ENCODE data around the gene PIGM. TPM values are rescaled to one million over a fixed set of nuclear protein-coding genes. Genes with fewer than 3 reads are reported as not detected.

PIGM gene
- total RNA-seq, 2 donors from 2014 or later, result 4.6 to 5.2 TPM

DNA sequence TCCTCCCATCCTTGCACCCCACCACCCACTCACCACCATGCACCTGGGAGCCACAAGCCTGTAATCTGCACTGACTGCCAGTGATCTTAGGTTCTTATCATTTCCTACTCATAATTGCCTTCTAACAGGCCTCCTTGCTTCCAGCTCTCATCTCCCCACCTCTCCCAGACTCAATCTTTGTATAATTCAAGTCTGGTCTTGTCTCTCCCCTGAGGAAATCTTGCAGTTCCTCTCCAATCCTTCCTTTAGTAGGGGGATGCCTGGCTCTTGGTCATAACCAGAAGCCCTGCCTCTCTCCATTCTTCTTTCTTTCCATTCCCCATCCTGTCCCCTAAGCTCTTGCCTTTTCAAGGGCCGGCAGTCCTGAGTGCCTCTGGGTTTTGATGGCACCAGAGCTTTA is 27.8 kb downstream of the PIGM start:
- Mint-ChIP-seq H3K9me3 (no peaks in the 10 kb centered on the region), H3K36me3 (ENCODE audit: low read depth) (no peaks in the 10 kb centered on the region), H3K4me3 (no peak overlapping the region), H3K4me1 (no peaks in the 10 kb centered on the region), H3K27me3 (ENCODE audit: insufficient read depth) (peaks cover 19% of the 10 kb centered on the region), H3K27ac (no peak overlapping the region)
- no peaks in the 10 kb centered on the region for H3K36me3 ChIP-seq (ENCODE audit: control insufficient read depth, insufficient read depth, low read length)
- no peak overlapping the region for H3K27ac ChIP-seq (ENCODE audit: low read depth, low read length)
- TF ChIP-seq, protein P1, sequence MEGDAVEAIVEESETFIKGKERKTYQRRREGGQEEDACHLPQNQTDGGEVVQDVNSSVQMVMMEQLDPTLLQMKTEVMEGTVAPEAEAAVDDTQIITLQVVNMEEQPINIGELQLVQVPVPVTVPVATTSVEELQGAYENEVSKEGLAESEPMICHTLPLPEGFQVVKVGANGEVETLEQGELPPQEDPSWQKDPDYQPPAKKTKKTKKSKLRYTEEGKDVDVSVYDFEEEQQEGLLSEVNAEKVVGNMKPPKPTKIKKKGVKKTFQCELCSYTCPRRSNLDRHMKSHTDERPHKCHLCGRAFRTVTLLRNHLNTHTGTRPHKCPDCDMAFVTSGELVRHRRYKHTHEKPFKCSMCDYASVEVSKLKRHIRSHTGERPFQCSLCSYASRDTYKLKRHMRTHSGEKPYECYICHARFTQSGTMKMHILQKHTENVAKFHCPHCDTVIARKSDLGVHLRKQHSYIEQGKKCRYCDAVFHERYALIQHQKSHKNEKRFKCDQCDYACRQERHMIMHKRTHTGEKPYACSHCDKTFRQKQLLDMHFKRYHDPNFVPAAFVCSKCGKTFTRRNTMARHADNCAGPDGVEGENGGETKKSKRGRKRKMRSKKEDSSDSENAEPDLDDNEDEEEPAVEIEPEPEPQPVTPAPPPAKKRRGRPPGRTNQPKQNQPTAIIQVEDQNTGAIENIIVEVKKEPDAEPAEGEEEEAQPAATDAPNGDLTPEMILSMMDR (conservative IDR thresholded peaks at IDR 0.05), result no peak
- H3K27me3 ChIP-seq (ENCODE audit: control insufficient read depth, insufficient read depth, low read length, poor library complexity, severe bottlenecking), result peaks cover 21% of the 10 kb centered on the region
- no peaks in the 10 kb centered on the region for H3K9me3 ChIP-seq (ENCODE audit: control insufficient read depth, low read length)
- DNase-seq, result no peak
- 88% methylated on average over 1 of the region's 1 CpG; no CpG with 5 or more reads in 1 of the 2 experiments for WGBS, 2 experiments (ENCODE audit: insufficient coverage in 1 of 2, insufficient read length in 1 of 2)
- no peaks in the 10 kb centered on the region for H3K4me1 ChIP-seq (ENCODE audit: control insufficient read depth, insufficient read depth, low read length)
- no peak overlapping the region for H3K4me3 ChIP-seq (ENCODE audit: low read length)
- H3K9ac ChIP-seq (ENCODE audit: extremely low read depth, low read length, poor library complexity, severe bottlenecking), result no peak overlapping the region

- TF ChIP-seq, protein P1 (conservative IDR thresholded peaks at IDR 0.05), result no peak
- H3K9me3 ChIP-seq (ENCODE audit: control insufficient read depth, low read length), result no peaks in the 10 kb centered on the region
- Mint-ChIP-seq H3K27ac (no peak overlapping the region), H3K27me3 (ENCODE audit: insufficient read depth) (peaks cover 13% of the 10 kb centered on the region), H3K4me3 (no peak overlapping the region), H3K9me3 (no peaks in the 10 kb centered on the region), H3K4me1 (no peaks in the 10 kb centered on the region), H3K36me3 (ENCODE audit: low read depth) (no peaks in the 10 kb centered on the region)
- H3K9ac ChIP-seq (ENCODE audit: extremely low read depth, low read length, poor library complexity, severe bottlenecking), result no peak overlapping the region
- no peak overlapping the region for H3K27ac ChIP-seq (ENCODE audit: low read depth, low read length)
- DNase-seq, result no peak
- no peaks in the 10 kb centered on the region for H3K4me1 ChIP-seq (ENCODE audit: control insufficient read depth, insufficient read depth, low read length)
- no peaks in the 10 kb centered on the region for H3K36me3 ChIP-seq (ENCODE audit: control insufficient read depth, insufficient read depth, low read length)
- H3K27me3 ChIP-seq (ENCODE audit: control insufficient read depth, insufficient read depth, low read length, poor library complexity, severe bottlenecking), result peaks cover 11% of the 10 kb centered on the region
- H3K4me3 ChIP-seq (ENCODE audit: low read length), result no peak overlapping the region
- WGBS, 2 experiments (ENCODE audit: insufficient coverage in 1 of 2, insufficient read length in 1 of 2), result 67 to 83% methylated on average over 1 to 2 of the region's 2 CpGs
Observed at GRCh38 chr1:160001440-160001839, 30.4 kb downstream of the PIGM start.

GRCh38 chr1:159999204-159999603 is 32.6 kb downstream of the PIGM start:
- Mint-ChIP-seq H3K27me3 (ENCODE audit: insufficient read depth) (peaks cover 15% of the 10 kb centered on the region), H3K36me3 (ENCODE audit: low read depth) (no peaks in the 10 kb centered on the region), H3K4me1 (no peaks in the 10 kb centered on the region), H3K4me3 (no peak overlapping the region), H3K9me3 (no peaks in the 10 kb centered on the region), H3K27ac (no peak overlapping the region)
- Histone ChIP-seq H3K27me3 (ENCODE audit: control insufficient read depth, insufficient read depth, low read length, poor library complexity, severe bottlenecking) (peaks cover 11% of the 10 kb centered on the region), H3K36me3 (ENCODE audit: control insufficient read depth, insufficient read depth, low read length) (no peaks in the 10 kb centered on the region), H3K27ac (ENCODE audit: low read depth, low read length) (no peak overlapping the region), H3K4me3 (ENCODE audit: low read length) (no peak overlapping the region), H3K9ac (ENCODE audit: extremely low read depth, low read length, poor library complexity, severe bottlenecking) (no peak overlapping the region), H3K9me3 (ENCODE audit: control insufficient read depth, low read length) (no peaks in the 10 kb centered on the region), H3K4me1 (ENCODE audit: control insufficient read depth, insufficient read depth, low read length) (no peaks in the 10 kb centered on the region)
- TF ChIP-seq, protein P1 (conservative IDR thresholded peaks at IDR 0.05), result no peak
- no peak for DNase-seq
- 85 to 86% methylated on average over 4 of the region's 4 CpGs for WGBS, 2 experiments (ENCODE audit: insufficient coverage in 1 of 2, insufficient read length in 1 of 2)

All from endodermal cell (in vitro differentiated cells).